ENCODE data around the gene MIEF1.

MIEF1 gene

DNA sequence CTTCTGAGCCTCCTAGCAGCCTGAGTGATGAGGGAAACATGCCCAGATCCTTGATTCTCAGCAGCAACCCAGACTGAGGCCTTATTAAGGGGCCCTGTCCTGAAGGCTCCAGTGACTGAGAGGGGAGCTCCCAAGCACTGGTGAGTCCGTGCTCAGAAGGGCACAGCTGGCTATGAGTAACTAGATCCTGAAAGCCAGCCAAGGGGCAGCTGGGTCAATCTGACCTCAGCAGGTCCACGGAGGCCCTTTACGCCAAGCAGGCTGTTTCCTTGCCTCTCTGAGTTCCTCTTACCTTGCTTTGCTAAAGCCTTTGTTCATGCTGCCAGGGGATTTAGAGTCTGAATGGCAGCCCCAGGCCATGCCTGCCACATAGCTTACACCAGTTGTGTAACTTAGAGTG lies 19.3 kb upstream of the MIEF1 start:
- TF ChIP-seq, protein P1, sequence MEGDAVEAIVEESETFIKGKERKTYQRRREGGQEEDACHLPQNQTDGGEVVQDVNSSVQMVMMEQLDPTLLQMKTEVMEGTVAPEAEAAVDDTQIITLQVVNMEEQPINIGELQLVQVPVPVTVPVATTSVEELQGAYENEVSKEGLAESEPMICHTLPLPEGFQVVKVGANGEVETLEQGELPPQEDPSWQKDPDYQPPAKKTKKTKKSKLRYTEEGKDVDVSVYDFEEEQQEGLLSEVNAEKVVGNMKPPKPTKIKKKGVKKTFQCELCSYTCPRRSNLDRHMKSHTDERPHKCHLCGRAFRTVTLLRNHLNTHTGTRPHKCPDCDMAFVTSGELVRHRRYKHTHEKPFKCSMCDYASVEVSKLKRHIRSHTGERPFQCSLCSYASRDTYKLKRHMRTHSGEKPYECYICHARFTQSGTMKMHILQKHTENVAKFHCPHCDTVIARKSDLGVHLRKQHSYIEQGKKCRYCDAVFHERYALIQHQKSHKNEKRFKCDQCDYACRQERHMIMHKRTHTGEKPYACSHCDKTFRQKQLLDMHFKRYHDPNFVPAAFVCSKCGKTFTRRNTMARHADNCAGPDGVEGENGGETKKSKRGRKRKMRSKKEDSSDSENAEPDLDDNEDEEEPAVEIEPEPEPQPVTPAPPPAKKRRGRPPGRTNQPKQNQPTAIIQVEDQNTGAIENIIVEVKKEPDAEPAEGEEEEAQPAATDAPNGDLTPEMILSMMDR (IDR thresholded peaks at IDR 0.05; ENCODE audit: low read length, missing control alignments), result no peak
- H3K4me3 ChIP-seq (replicated peaks; ENCODE audit: low read depth, low read length), result no peak overlapping the region
- DNase-seq (ENCODE audit: low read depth), result no peak

DNA sequence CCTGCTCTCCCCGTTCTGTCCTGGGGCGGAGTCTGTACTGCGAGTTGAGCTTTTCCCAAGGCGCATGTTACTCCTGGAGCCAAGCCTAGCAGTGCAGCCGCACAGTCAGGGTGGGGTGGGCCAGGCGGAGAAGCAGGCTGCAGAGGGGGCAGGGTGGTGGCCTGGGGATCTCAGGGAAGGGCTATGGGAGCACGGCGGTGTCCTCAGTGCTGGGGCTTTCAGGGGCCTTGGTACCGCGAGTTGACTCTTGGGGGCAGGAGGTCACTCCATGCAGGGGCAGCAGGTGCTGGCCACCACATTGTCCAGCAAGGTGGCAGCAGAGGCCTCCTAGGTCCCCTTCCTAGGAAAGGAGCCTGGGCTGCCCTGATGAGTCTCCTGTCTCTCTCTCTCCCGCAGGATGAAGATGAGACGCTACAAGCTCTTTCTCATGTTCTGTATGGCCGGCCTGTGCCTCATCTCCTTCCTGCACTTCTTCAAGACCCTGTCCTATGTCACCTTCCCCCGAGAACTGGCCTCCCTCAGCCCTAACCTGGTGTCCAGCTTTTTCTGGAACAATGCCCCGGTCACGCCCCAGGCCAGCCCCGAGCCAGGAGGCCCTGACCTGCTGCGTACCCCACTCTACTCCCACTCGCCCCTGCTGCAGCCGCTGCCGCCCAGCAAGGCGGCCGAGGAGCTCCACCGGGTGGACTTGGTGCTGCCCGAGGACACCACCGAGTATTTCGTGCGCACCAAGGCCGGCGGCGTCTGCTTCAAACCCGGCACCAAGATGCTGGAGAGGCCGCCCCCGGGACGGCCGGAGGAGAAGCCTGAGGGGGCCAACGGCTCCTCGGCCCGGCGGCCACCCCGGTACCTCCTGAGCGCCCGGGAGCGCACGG lies 14.9 kb upstream of the MIEF1 start:
- TF ChIP-seq, protein P1 (IDR thresholded peaks at IDR 0.05; ENCODE audit: low read length, missing control alignments), result no peak
- no peak for DNase-seq (ENCODE audit: low read depth)
- H3K4me3 ChIP-seq (replicated peaks; ENCODE audit: low read depth, low read length), result no peak overlapping the region

- no peak overlapping the region for H3K4me3 ChIP-seq (replicated peaks; ENCODE audit: low read depth, low read length)
- TF ChIP-seq, protein P1 (IDR thresholded peaks at IDR 0.05; ENCODE audit: low read length, missing control alignments), result no peak
- DNase-seq (ENCODE audit: low read depth), result no peak
These were observed 14.1 kb upstream of the MIEF1 start for GRCh38 chr22:39487826-39488520.

- DNase-seq (ENCODE audit: low read depth), result no peak
- H3K4me3 ChIP-seq (replicated peaks; ENCODE audit: low read depth, low read length), result no peak overlapping the region
- TF ChIP-seq, protein P1 (IDR thresholded peaks at IDR 0.05; ENCODE audit: low read length, missing control alignments), result no peak
These were observed 13.5 kb upstream of the MIEF1 start for GRCh38 chr22:39488563-39489083.

DNA sequence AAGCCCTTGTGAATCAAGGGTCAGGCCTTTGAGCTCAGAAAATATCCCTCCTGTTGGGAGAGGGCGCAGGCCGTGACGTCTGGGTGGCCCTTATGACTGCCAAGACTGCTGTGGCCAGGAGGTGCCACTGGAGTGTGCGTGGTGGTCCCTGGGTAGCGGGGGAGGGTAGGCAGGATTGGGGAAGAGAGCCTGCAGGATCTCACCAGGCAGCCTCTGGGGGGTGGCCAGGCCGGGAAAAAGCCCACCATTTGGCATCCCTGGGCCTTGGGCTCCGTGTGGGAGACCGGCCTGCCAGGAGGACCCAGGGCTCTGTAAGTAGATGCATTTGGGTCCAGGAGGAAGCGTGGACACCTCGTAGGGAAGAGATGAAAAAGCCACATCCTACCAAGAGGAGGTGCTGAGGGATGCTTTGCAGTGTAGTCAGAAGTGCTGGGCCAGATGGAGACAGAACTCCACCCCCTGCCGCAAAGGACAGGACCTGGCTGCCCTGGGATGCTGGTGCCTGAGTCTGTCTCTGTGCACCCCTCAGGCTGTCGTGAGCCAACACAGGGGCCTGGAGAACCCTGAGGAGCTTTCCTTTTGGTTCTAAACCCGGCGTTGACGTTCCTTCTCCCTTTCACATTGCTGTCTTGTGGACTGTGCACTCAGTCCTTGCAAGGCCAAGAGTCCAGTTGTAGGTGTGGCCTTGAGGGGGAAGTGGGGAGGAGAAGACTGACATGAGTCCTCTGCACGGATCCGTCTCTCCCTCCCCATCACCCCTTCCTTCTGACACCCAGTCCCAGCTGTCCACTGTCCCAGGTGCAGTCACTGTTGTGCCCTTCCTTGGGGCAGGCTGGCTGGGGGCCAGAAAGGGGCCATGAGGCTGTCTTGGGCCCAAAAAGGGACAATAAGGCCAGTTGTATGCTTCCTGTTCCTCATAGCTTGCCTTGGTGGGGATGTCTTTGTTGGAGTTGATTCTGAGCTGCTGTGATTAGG lies 12.7 kb upstream of the MIEF1 start:
- DNase-seq (ENCODE audit: low read depth), result no peak
- TF ChIP-seq, protein P1 (IDR thresholded peaks at IDR 0.05; ENCODE audit: low read length, missing control alignments), result no peak
- H3K4me3 ChIP-seq (replicated peaks; ENCODE audit: low read depth, low read length), result no peak overlapping the region

GRCh38 chr22:39490135-39490798 lies 11.8 kb upstream of the MIEF1 start:
- TF ChIP-seq, protein P1 (IDR thresholded peaks at IDR 0.05; ENCODE audit: low read length, missing control alignments), result no peak
- no peak overlapping the region for H3K4me3 ChIP-seq (replicated peaks; ENCODE audit: low read depth, low read length)
- DNase-seq (ENCODE audit: low read depth), result peak; percentile 77
